T-helper 17 cell (primary cell): ENCODE results near the gene MTAP. TPM values are rescaled to one million over a fixed set of nuclear protein-coding genes. Genes with fewer than 3 reads are reported as not detected.
A peak's percentile ranks its signal among the peaks of the same experiment; 100 is the strongest.

ENCODE experiments used
- ATAC-seq: fragments of 150-1000 bp; cut with Tn5 transposase; 2 replicates; pipeline ENCODE4 v1.10.0; 2021; ENCODE audit warnings: mild to moderate bottlenecking, moderate library complexity
- DNase-seq, 3 donors: peaks; one replicate each; pipeline versions ENCODE4 v3.0.0 to v3.0.0-alpha.2; 2020 to 2021
- H3K9me3 ChIP-seq: one replicate; pipeline ENCODE4 v1.7.0; 2013; ENCODE audit warnings: low read length, mild to moderate bottlenecking; ENCODE audit not compliant: control insufficient read depth, poor library complexity, severe bottlenecking
- H3K27ac Mint-ChIP-seq: one replicate; pipeline ENCODE4 v1.8.0; 2022; ENCODE audit warnings: mild to moderate bottlenecking, moderate library complexity, mixed read lengths
- H3K27me3 Mint-ChIP-seq: one replicate; pipeline ENCODE4 v1.8.0; 2022; ENCODE audit warnings: mixed read lengths
- H3K36me3 Mint-ChIP-seq: one replicate; pipeline ENCODE4 v1.8.0; 2022; ENCODE audit warnings: low read depth, mixed read lengths
- H3K4me1 Mint-ChIP-seq: one replicate; pipeline ENCODE4 v1.8.0; 2022; ENCODE audit warnings: mild to moderate bottlenecking, mixed read lengths
- H3K4me3 Mint-ChIP-seq: one replicate; pipeline ENCODE4 v1.8.0; 2022; ENCODE audit warnings: mild to moderate bottlenecking, moderate library complexity, mixed read lengths
- total RNA-seq, 4 donors: library from RNA in 2 of 4; stranded (reverse) in 2 of 4; gene quantifications; one replicate each; pipeline ENCODE4 v1.2.3 and lab custom pipeline; 2022 to 2026

The MTAP gene
- total RNA-seq = 10 to 100 TPM; 26.2 to 28.8 TPM
- total RNA-seq (lab: John Stamatoyannopoulos, UW) = 26.5 to 32.7 reads per million in 2 donors

- DNase-seq (peak; percentile 44 to 56 (median 45)), ATAC-seq (peak; percentile 83)
- Mint-ChIP-seq H3K4me3 (peak within 1 kb of the TSS; percentile 99), H3K4me1 (peaks cover 37% of the 10 kb centered on the region), H3K27ac (peak within 1 kb of the TSS; percentile 100), H3K27me3 (peaks cover 12% of the 10 kb centered on the region), H3K36me3 (peaks cover 3% of the 10 kb centered on the region)
- H3K9me3 ChIP-seq = no peaks in the 10 kb centered on the region
Measured at GRCh38 chr9:21802418-21803000, at the start of gene MTAP. MTAP (plus strand) TSS chr9:21802636; CDS start chr9:21802749, 113 bp downstream.

- peaks cover 49% of the 10 kb centered on the region for H3K27me3 Mint-ChIP-seq
- no peak for ATAC-seq
- H3K4me3 Mint-ChIP-seq = no peak overlapping the region
Measured at GRCh38 chr9:21753523-21753922, 48.9 kb upstream of the MTAP start.

GRCh38 chr9:21754741-21755140 is 47.7 kb upstream of the MTAP start:
- H3K4me3 Mint-ChIP-seq = no peak overlapping the region
- H3K9me3 ChIP-seq = no peaks in the 10 kb centered on the region
- no peak for ATAC-seq
- no peak overlapping the region for H3K27ac Mint-ChIP-seq
- DNase-seq = no peak
- H3K27me3 Mint-ChIP-seq = peaks cover 58% of the 10 kb centered on the region
- H3K4me1 Mint-ChIP-seq = peaks cover 3% of the 10 kb centered on the region
- peaks cover 2% of the 10 kb centered on the region for H3K36me3 Mint-ChIP-seq

More at GRCh38 chr9:21753523-21753922, 48.9 kb upstream of the MTAP start:
- peaks cover 2% of the 10 kb centered on the region for H3K36me3 Mint-ChIP-seq
- H3K4me1 Mint-ChIP-seq = peaks cover 3% of the 10 kb centered on the region
- DNase-seq = no peak
- no peaks in the 10 kb centered on the region for H3K9me3 ChIP-seq
- no peak overlapping the region for H3K27ac Mint-ChIP-seq

GRCh38 chr9:21758540-21758939 is 43.9 kb upstream of the MTAP start:
- no peak overlapping the region for H3K4me3 Mint-ChIP-seq
- H3K4me1 Mint-ChIP-seq = peaks cover 8% of the 10 kb centered on the region
- peaks cover 2% of the 10 kb centered on the region for H3K36me3 Mint-ChIP-seq
- ATAC-seq = no peak
- no peaks in the 10 kb centered on the region for H3K9me3 ChIP-seq
- H3K27me3 Mint-ChIP-seq = peaks cover 61% of the 10 kb centered on the region
- no peak for DNase-seq
- no peak overlapping the region for H3K27ac Mint-ChIP-seq

GRCh38 chr9:21761309-21761901 is 41.0 kb upstream of the MTAP start:
- no peaks in the 10 kb centered on the region for H3K9me3 ChIP-seq
- H3K36me3 Mint-ChIP-seq = peaks cover 2% of the 10 kb centered on the region
- no peak for DNase-seq
- H3K27me3 Mint-ChIP-seq = peaks cover 40% of the 10 kb centered on the region
- no peak for ATAC-seq
- H3K4me1 Mint-ChIP-seq = peaks cover 10% of the 10 kb centered on the region
- no peak overlapping the region for H3K4me3 Mint-ChIP-seq
- no peak overlapping the region for H3K27ac Mint-ChIP-seq

- ATAC-seq (no peak), DNase-seq (no peak)
- Mint-ChIP-seq H3K36me3 (peaks cover 2% of the 10 kb centered on the region), H3K27me3 (peaks cover 38% of the 10 kb centered on the region), H3K4me1 (peaks cover 10% of the 10 kb centered on the region), H3K27ac (no peak overlapping the region), H3K4me3 (no peak overlapping the region)
- no peaks in the 10 kb centered on the region for H3K9me3 ChIP-seq
Measured at GRCh38 chr9:21762064-21762463, 40.4 kb upstream of the MTAP start.

GRCh38 chr9:21764846-21765245 is 37.6 kb upstream of the MTAP start:
- no peak for ATAC-seq
- Mint-ChIP-seq H3K27me3 (peaks cover 21% of the 10 kb centered on the region), H3K4me3 (no peak overlapping the region), H3K4me1 (peaks cover 10% of the 10 kb centered on the region), H3K27ac (no peak overlapping the region), H3K36me3 (peaks cover 2% of the 10 kb centered on the region)
- DNase-seq = no peak
- H3K9me3 ChIP-seq = no peaks in the 10 kb centered on the region

GRCh38 chr9:21766096-21766495 is 36.3 kb upstream of the MTAP start:
- no peaks in the 10 kb centered on the region for H3K9me3 ChIP-seq
- ATAC-seq (no peak), DNase-seq (no peak)
- peaks cover 10% of the 10 kb centered on the region for H3K4me1 Mint-ChIP-seq
- no peak overlapping the region for H3K4me3 Mint-ChIP-seq
- H3K27me3 Mint-ChIP-seq = peaks cover 12% of the 10 kb centered on the region
- H3K36me3 Mint-ChIP-seq = peaks cover 4% of the 10 kb centered on the region
- H3K27ac Mint-ChIP-seq = no peak overlapping the region

GRCh38 chr9:21770871-21771560 is 31.4 kb upstream of the MTAP start:
- H3K4me3 Mint-ChIP-seq = no peak overlapping the region
- no peaks in the 10 kb centered on the region for H3K9me3 ChIP-seq
- no peak for ATAC-seq
- peaks cover 4% of the 10 kb centered on the region for H3K36me3 Mint-ChIP-seq
- H3K4me1 Mint-ChIP-seq = peaks cover 7% of the 10 kb centered on the region
- no peaks in the 10 kb centered on the region for H3K27me3 Mint-ChIP-seq
- H3K27ac Mint-ChIP-seq = no peak overlapping the region
- no peak for DNase-seq

- Mint-ChIP-seq H3K4me3 (no peak overlapping the region), H3K27me3 (no peaks in the 10 kb centered on the region), H3K4me1 (peaks cover 2% of the 10 kb centered on the region), H3K36me3 (no peaks in the 10 kb centered on the region), H3K27ac (no peak overlapping the region)
- peak; percentile 65 for ATAC-seq
- no peak for DNase-seq
- no peaks in the 10 kb centered on the region for H3K9me3 ChIP-seq
Measured at GRCh38 chr9:21777701-21778100, 24.7 kb upstream of the MTAP start.

GRCh38 chr9:21778304-21778703 is 24.1 kb upstream of the MTAP start:
- no peaks in the 10 kb centered on the region for H3K36me3 Mint-ChIP-seq
- H3K27me3 Mint-ChIP-seq = no peaks in the 10 kb centered on the region
- H3K9me3 ChIP-seq = no peaks in the 10 kb centered on the region
- peaks cover 2% of the 10 kb centered on the region for H3K4me1 Mint-ChIP-seq
- no peak overlapping the region for H3K4me3 Mint-ChIP-seq
- DNase-seq = no peak
- peak; percentile 33 for ATAC-seq
- H3K27ac Mint-ChIP-seq = no peak overlapping the region

GRCh38 chr9:21779397-21779796 is 23.0 kb upstream of the MTAP start:
- Mint-ChIP-seq H3K4me1 (peaks cover 2% of the 10 kb centered on the region), H3K27me3 (no peaks in the 10 kb centered on the region), H3K4me3 (no peak overlapping the region), H3K27ac (no peak overlapping the region), H3K36me3 (no peaks in the 10 kb centered on the region)
- DNase-seq = no peak
- no peak for ATAC-seq
- H3K9me3 ChIP-seq = no peaks in the 10 kb centered on the region

GRCh38 chr9:21781656-21782055 is 20.8 kb upstream of the MTAP start:
- DNase-seq = no peak
- Mint-ChIP-seq H3K4me1 (peaks cover 2% of the 10 kb centered on the region), H3K27ac (no peak overlapping the region), H3K4me3 (no peak overlapping the region), H3K36me3 (no peaks in the 10 kb centered on the region), H3K27me3 (no peaks in the 10 kb centered on the region)
- no peak for ATAC-seq
- H3K9me3 ChIP-seq = no peaks in the 10 kb centered on the region
